HG03280 (cell line): ENCODE measurements around the gene ADD2.
"Not testable (repeated sequence)": the region's sequence is repeated elsewhere in the genome, so short reads cannot be mapped to it uniquely, and the experiment has no call there.

Experiments used
- ATAC-seq: cut with Tn5 transposase; IDR thresholded peaks from one replicate; pipeline ENCODE4 v1.9.1; 2021; ENCODE audit warnings: mild to moderate bottlenecking, moderate library complexity; ENCODE audit not compliant: unreplicated experiment

Gene ADD2

GRCh38 chr2:70752396-70752795 is 15.6 kb downstream of the ADD2 start:
- ATAC-seq: no peak

- no peak for ATAC-seq
Measured at GRCh38 chr2:70751881-70752280, 16.1 kb downstream of the ADD2 start.

- no peak for ATAC-seq
Measured at GRCh38 chr2:70750320-70750719, 17.7 kb downstream of the ADD2 start.

GRCh38 chr2:70748002-70748784 is 19.8 kb downstream of the ADD2 start:
- no peak for ATAC-seq

GRCh38 chr2:70747284-70747683 is 20.7 kb downstream of the ADD2 start:
- ATAC-seq: no peak

GRCh38 chr2:70746094-70746974 is 21.7 kb downstream of the ADD2 start:
- ATAC-seq: no peak

GRCh38 chr2:70745276-70745825 is 22.6 kb downstream of the ADD2 start:
- no peak for ATAC-seq

- ATAC-seq: no peak
Measured at GRCh38 chr2:70744397-70744796, 23.6 kb downstream of the ADD2 start.

GRCh38 chr2:70743677-70744076 is 24.3 kb downstream of the ADD2 start:
- no peak for ATAC-seq

- ATAC-seq: no peak
Measured at GRCh38 chr2:70743068-70743467, 24.9 kb downstream of the ADD2 start.

- not testable (repeated sequence) for ATAC-seq
Measured at GRCh38 chr2:70739492-70739891, 28.5 kb downstream of the ADD2 start.

- ATAC-seq: no peak
Measured at GRCh38 chr2:70738159-70738558, 29.8 kb downstream of the ADD2 start.

- ATAC-seq: no peak
Measured at GRCh38 chr2:70735071-70735470, 32.9 kb downstream of the ADD2 start.

GRCh38 chr2:70733646-70734180 is 34.3 kb downstream of the ADD2 start:
- no peak for ATAC-seq

- ATAC-seq: no peak
Measured at GRCh38 chr2:70732766-70733645, 35.0 kb downstream of the ADD2 start.

- no peak for ATAC-seq
Measured at GRCh38 chr2:70730730-70731129, 37.3 kb downstream of the ADD2 start.

- no peak for ATAC-seq
Measured at GRCh38 chr2:70729647-70730046, 38.4 kb downstream of the ADD2 start.

GRCh38 chr2:70728128-70728527 is 39.9 kb downstream of the ADD2 start:
- no peak for ATAC-seq

GRCh38 chr2:70726947-70727725 is 40.9 kb downstream of the ADD2 start:
- no peak for ATAC-seq

GRCh38 chr2:70725505-70725904 is 42.5 kb downstream of the ADD2 start:
- ATAC-seq: no peak
